GM23338 (cell line): ENCODE data around the gene SLC7A5. TPM values are rescaled to one million over a fixed set of nuclear protein-coding genes. Genes with fewer than 3 reads are reported as not detected.
"Not testable (repeated sequence)": the region's sequence is repeated elsewhere in the genome, so short reads cannot be mapped to it uniquely, and the experiment has no call there.

Experiments used
- ATAC-seq: fragments of 200-7000 bp; cut with Tn5 transposase; 3 replicates; pipeline ENCODE4 v1.9.1; 2020
- DNase-seq: peaks from one replicate; pipeline ENCODE4 v3.0.0-alpha.2; 2015; ENCODE audit warnings: low spot score
- H2AFZ ChIP-seq: fragments of 200-600 bp; sonication (generic); 2 replicates; pipeline ENCODE4 v1.8.0; 2016; ENCODE audit warnings: antibody characterized with exemption, mild to moderate bottlenecking, moderate library complexity
- H3F3A ChIP-seq: fragments of 200-600 bp; sonication (generic); replicated peaks from 2 replicates; pipeline ENCODE4 v1.8.0; 2017; ENCODE audit warnings: antibody characterized with exemption, mixed run types, low read depth
- H3K27ac ChIP-seq: fragments of 200-600 bp; sonication (generic); 2 replicates; pipeline ENCODE4 v1.6.1; 2016; ENCODE audit warnings: low read depth
- H3K27me3 ChIP-seq: fragments of 200-600 bp; sonication (generic); 2 replicates; pipeline ENCODE4 v1.8.0; 2016; ENCODE audit warnings: mild to moderate bottlenecking, mixed run types, moderate library complexity; ENCODE audit not compliant: insufficient read depth
- H3K36me3 ChIP-seq: fragments of 200-600 bp; sonication (generic); 2 replicates; pipeline ENCODE4 v1.8.0; 2016; ENCODE audit warnings: mild to moderate bottlenecking; ENCODE audit not compliant: insufficient read depth
- H3K4me1 ChIP-seq: fragments of 200-600 bp; sonication (generic); 2 replicates; pipeline ENCODE4 v1.8.0; 2016; ENCODE audit warnings: mild to moderate bottlenecking, moderate library complexity; ENCODE audit not compliant: insufficient read depth
- H3K4me2 ChIP-seq: fragments of 200-600 bp; sonication (generic); 2 replicates; pipeline ENCODE4 v1.7.1; 2017; ENCODE audit warnings: mixed run types
- H3K4me3 ChIP-seq: fragments of 200-600 bp; sonication (generic); 2 replicates; pipeline ENCODE4 v1.6.1; 2016; ENCODE audit warnings: mixed run types
- H3K79me2 ChIP-seq: fragments of 200-600 bp; sonication (generic); replicated peaks from 2 replicates; pipeline ENCODE4 v1.8.0; 2017; ENCODE audit warnings: mild to moderate bottlenecking; ENCODE audit not compliant: insufficient read depth
- H3K9me2 ChIP-seq: fragments of 200-600 bp; sonication (generic); 2 replicates; pipeline ENCODE4 v1.8.0; 2017; ENCODE audit not compliant: insufficient read depth
- H4K20me1 ChIP-seq: fragments of 200-600 bp; sonication (generic); replicated peaks from 2 replicates; pipeline ENCODE4 v1.8.0; 2017; ENCODE audit warnings: mild to moderate bottlenecking; ENCODE audit not compliant: insufficient read depth
- H3K27ac Mint-ChIP-seq: 2 replicates; pipeline ENCODE4 v1.8.0; 2020; ENCODE audit warnings: inconsistent platforms, mild to moderate bottlenecking, moderate library complexity, mixed read lengths
- H3K27me3 Mint-ChIP-seq: 3 replicates; pipeline ENCODE4 v1.8.0; 2022; ENCODE audit warnings: low read depth, mild to moderate bottlenecking, moderate library complexity, mixed read lengths, inconsistent platforms; ENCODE audit not compliant: insufficient read depth, poor library complexity
- H3K36me3 Mint-ChIP-seq: 3 replicates; pipeline ENCODE4 v1.8.0; 2021; ENCODE audit warnings: low read depth, mild to moderate bottlenecking, inconsistent platforms, moderate library complexity, mixed read lengths
- H3K4me1 Mint-ChIP-seq: 3 replicates; pipeline ENCODE4 v1.8.0; 2020; ENCODE audit warnings: mild to moderate bottlenecking, inconsistent platforms, mixed read lengths
- H3K4me3 Mint-ChIP-seq: 3 replicates; pipeline ENCODE4 v1.8.0; 2021; ENCODE audit warnings: moderate library complexity, mild to moderate bottlenecking, inconsistent platforms, mixed read lengths
- H3K9me3 Mint-ChIP-seq: 3 replicates; pipeline ENCODE4 v1.8.0; 2020; ENCODE audit warnings: moderate library complexity, mild to moderate bottlenecking, inconsistent platforms, mixed read lengths
- CREB1 ChIP-seq: fragments of 250-450 bp; sonication (Bioruptor Pico); IDR thresholded peaks from 2 replicates; pipeline ENCODE4 v1.5.0; 2020; ENCODE audit warnings: low read depth, mild to moderate bottlenecking, moderate library complexity
- EZH2 ChIP-seq: fragments of 200-600 bp; sonication (generic); IDR thresholded peaks from one replicate; pipeline ENCODE4 v1.8.0; 2017; ENCODE audit warnings: antibody characterized with exemption, mild to moderate bottlenecking, low read depth; ENCODE audit not compliant: unreplicated experiment
- JUNB ChIP-seq: IDR thresholded peaks from one replicate; pipeline ENCODE4 v1.6.1; 2016; ENCODE audit warnings: antibody characterized with exemption; ENCODE audit not compliant: unreplicated experiment
- polyA plus RNA-seq: library from polyadenylated mRNA; unstranded; fragments of >200 nt; fragmentation: Nextera tagmentation; extraction: Ambion mirVana; gene quantifications from 2 replicates; pipeline ENCODE4 v1.2.1, GENCODE V29; 2016
- total RNA-seq: library from RNA; depleted of rRNA; stranded (reverse); fragments of >200 nt; shearing (Covaris generic); gene quantifications from 2 replicates; pipeline ENCODE4 v1.2.3, GENCODE V29; 2014
- TF ChIP-seq, protein P1 (sequence below): IDR thresholded peaks from one replicate; pipeline ENCODE4 v1.6.1; 2018; ENCODE audit warnings: antibody characterized with exemption; ENCODE audit not compliant: unreplicated experiment

Gene SLC7A5
- total and polyA plus RNA-seq, 2 experiments from 2014 or later, result 107 to 386 TPM

DNA sequence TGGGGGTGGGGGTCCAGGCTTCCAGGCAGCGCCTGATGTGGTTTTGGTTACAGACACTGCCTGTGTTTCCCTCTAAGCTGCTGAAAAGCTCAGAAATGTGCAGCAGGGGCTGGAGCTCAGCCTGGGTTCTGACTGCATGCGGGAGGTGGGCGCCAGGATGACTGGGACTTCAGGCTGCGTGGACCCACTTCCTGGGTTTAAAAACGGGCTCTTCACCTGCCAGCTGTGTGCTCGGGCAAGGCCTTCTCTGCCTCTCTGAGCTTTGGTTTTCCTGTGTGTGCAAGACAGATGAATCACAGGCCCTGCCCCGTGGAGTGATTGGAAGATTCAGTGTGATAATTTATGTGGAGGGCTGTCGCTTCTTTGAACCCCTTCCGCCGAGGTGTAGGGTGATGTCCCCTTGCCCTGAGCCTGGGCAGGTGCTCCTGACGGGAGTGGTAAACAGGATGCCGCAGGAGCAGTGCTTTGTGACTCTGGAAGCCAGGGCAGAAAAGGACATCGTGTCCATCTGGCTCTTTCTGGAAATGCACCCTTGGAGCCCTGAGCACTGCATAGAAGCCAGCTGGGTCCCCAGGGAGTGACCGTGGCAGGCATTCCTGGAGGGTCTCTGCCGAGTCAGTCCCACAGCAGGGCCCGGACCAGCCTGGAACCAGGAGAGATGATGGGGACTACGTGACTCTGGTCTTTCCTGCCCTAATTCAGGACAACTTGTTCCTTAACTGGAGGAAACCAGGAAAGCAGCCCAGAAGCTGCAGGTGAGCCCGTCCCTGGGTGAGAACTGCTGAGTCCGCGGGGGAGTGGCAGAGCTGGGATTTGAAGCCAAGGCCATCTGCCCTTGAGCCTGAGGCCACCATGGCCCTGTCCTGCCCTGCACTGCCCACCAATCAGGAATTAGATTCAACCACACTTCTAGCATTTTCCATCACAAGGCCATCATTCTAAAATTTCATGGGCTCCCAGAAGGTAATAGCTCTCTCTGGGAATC lies 28.5 kb upstream of the SLC7A5 start:
- Mint-ChIP-seq H3K36me3 (no peaks in the 10 kb centered on the region), H3K27me3 (peaks cover 8% of the 10 kb centered on the region), H3K9me3 (no peaks in the 10 kb centered on the region), H3K4me3 (no peak overlapping the region), H3K27ac (no peak overlapping the region), H3K4me1 (peaks cover 2% of the 10 kb centered on the region; the same call in 1 of the 3 replicates)
- Histone ChIP-seq H3K9me2 (no peaks in the 10 kb centered on the region), H3K4me3 (no peak overlapping the region), H2AFZ (no peak overlapping the region), H3K4me2 (no peak overlapping the region), H4K20me1 (no peaks in the 10 kb centered on the region), H3F3A (no peaks in the 10 kb centered on the region), H3K36me3 (no peaks in the 10 kb centered on the region), H3K4me1 (no peaks in the 10 kb centered on the region), H3K27ac (no peak overlapping the region), H3K27me3 (no peaks in the 10 kb centered on the region), H3K79me2 (no peaks in the 10 kb centered on the region)
- TF ChIP-seq JUNB, result no peak
- no peak for DNase-seq
- no peak; the same call in 2 of the 3 replicates for ATAC-seq

DNA sequence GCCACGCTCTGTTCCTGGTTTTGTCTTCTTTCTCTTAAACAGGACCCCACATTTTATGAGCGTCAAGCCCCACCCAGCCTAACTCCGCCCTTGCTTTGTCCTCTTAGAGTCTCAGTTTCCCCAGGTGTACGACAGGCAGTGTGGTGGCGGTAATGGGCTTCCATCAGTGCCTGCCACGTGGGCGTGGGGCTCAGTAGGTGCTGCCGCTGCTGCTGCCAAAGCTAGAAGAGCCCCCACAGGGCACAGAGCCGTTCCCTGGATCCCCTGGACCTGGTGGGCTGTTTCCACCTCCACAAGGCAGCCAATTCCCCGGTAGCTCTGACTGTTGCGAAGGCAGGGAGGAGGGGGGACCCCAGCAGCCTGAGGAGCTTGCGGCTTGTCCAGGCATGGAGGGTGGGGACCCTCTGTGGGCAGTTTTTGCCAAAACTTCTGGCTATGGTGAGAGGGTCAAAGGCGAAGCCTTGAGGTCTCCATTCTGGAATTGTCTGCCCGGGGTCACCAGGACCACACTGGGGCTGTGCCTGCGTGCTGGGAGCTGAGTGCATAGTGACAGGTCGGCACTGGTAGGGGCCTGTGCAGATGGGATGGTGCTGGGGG lies 27.7 kb upstream of the SLC7A5 start:
- not testable (repeated sequence) for H3K36me3 ChIP-seq, H3K9me3 Mint-ChIP-seq, H4K20me1 ChIP-seq, DNase-seq, H3K27ac Mint-ChIP-seq, H3K36me3 Mint-ChIP-seq, H3K4me1 ChIP-seq, H2AFZ ChIP-seq, H3F3A ChIP-seq, H3K4me3 ChIP-seq, H3K9me2 ChIP-seq, H3K27ac ChIP-seq, H3K27me3 ChIP-seq, H3K79me2 ChIP-seq, H3K4me1 Mint-ChIP-seq, H3K4me2 ChIP-seq, H3K27me3 Mint-ChIP-seq, ATAC-seq, H3K4me3 Mint-ChIP-seq

DNA sequence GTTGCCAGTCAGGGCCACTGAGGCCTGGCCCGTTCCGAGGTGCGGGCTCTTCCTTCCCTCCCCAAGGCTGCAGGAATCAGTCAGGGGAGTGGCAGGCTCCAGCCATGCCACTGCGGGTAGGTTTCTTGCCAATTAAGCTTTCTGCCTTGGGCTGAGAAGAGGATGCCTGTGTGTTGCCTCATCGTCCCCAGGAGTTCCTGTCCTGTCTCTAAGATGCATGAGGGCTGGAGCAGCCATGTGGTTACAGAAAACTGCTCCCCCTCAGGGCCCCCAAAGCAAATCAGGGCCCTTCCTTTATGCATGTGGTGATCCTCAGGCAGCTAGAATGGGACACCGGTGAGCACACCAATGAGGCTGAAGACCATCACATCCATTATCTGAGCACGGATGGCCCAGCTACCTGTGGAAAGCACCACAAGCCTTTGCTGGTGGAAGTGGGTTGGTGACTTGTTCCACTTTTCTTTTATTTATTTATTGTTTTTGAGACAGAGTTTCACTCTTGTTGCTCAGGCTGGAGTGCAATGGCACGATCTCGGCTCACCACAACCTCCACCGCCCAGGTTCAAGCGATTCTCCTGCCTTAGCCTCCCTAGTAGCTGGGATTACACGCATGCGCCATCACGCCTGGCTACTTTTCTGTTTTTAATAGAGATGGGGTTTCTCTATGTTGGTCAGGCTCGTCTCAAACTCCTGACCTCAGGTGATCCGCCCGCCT lies 27.0 kb upstream of the SLC7A5 start:
- H3K27ac ChIP-seq, H3K27me3 ChIP-seq, H3K79me2 ChIP-seq, H3K36me3 ChIP-seq, H3K27me3 Mint-ChIP-seq, H3K9me2 ChIP-seq, H3K9me3 Mint-ChIP-seq, H3K27ac Mint-ChIP-seq, H3K4me2 ChIP-seq, H4K20me1 ChIP-seq, H3K4me3 ChIP-seq, H2AFZ ChIP-seq, DNase-seq, H3K4me1 ChIP-seq, H3K4me3 Mint-ChIP-seq, H3F3A ChIP-seq, H3K4me1 Mint-ChIP-seq, H3K36me3 Mint-ChIP-seq, ATAC-seq: not testable (repeated sequence)

DNA sequence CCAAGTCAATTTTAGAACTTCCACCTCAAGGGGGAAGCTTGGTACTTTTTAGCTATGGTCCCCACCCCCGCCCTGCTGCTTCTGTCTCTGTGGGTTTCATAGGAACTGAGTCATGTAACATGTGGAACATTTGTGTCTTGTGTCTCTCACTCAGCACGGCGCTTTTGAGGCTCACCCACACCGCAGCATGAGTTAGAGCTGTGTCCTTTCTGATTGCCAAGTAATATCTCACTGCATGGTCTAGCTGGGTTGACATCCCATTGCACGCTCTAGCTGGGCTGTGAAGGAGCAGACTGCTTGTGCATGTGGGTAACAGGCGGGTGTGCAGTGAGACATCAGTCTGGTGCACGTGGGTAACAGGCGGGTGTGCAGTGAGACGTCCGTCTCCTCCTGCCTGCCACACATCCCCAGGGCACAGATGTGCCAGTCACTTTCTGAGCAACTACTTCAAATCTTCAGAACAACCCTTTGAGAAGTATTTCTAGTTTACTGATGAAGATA lies 26.4 kb upstream of the SLC7A5 start:
- Histone ChIP-seq H3K4me1 (no peaks in the 10 kb centered on the region), H3K36me3 (no peaks in the 10 kb centered on the region), H3K79me2 (no peaks in the 10 kb centered on the region), H4K20me1 (no peaks in the 10 kb centered on the region), H2AFZ (no peak overlapping the region), H3K9me2 (no peaks in the 10 kb centered on the region), H3K27ac (no peak overlapping the region), H3K27me3 (no peaks in the 10 kb centered on the region), H3K4me2 (no peak overlapping the region), H3K4me3 (no peak overlapping the region), H3F3A (no peaks in the 10 kb centered on the region)
- H3K4me1 Mint-ChIP-seq, result peaks cover 2% of the 10 kb centered on the region; the same call in 1 of the 3 replicates
- H3K4me3 Mint-ChIP-seq, result no peak overlapping the region
- ATAC-seq, result no peak
- no peak for DNase-seq
- H3K27me3 Mint-ChIP-seq, result peaks cover 6% of the 10 kb centered on the region
- H3K36me3 Mint-ChIP-seq, result no peaks in the 10 kb centered on the region
- H3K27ac Mint-ChIP-seq, result no peak overlapping the region
- no peaks in the 10 kb centered on the region; the same call in 2 of the 3 replicates for H3K9me3 Mint-ChIP-seq
- no peak for TF ChIP-seq CREB1 (CRISPR knock-in tag)
- TF ChIP-seq EZH2, result no peak
- TF ChIP-seq, protein P1, sequence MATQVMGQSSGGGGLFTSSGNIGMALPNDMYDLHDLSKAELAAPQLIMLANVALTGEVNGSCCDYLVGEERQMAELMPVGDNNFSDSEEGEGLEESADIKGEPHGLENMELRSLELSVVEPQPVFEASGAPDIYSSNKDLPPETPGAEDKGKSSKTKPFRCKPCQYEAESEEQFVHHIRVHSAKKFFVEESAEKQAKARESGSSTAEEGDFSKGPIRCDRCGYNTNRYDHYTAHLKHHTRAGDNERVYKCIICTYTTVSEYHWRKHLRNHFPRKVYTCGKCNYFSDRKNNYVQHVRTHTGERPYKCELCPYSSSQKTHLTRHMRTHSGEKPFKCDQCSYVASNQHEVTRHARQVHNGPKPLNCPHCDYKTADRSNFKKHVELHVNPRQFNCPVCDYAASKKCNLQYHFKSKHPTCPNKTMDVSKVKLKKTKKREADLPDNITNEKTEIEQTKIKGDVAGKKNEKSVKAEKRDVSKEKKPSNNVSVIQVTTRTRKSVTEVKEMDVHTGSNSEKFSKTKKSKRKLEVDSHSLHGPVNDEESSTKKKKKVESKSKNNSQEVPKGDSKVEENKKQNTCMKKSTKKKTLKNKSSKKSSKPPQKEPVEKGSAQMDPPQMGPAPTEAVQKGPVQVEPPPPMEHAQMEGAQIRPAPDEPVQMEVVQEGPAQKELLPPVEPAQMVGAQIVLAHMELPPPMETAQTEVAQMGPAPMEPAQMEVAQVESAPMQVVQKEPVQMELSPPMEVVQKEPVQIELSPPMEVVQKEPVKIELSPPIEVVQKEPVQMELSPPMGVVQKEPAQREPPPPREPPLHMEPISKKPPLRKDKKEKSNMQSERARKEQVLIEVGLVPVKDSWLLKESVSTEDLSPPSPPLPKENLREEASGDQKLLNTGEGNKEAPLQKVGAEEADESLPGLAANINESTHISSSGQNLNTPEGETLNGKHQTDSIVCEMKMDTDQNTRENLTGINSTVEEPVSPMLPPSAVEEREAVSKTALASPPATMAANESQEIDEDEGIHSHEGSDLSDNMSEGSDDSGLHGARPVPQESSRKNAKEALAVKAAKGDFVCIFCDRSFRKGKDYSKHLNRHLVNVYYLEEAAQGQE, result no peak
